Measurements from ENCODE around the gene SKI. TPM values are rescaled to one million over a fixed set of nuclear protein-coding genes. Genes with fewer than 3 reads are reported as not detected.

Gene SKI
- polyA plus RNA-seq, 3 donors: 0.20 to 6.6 (median 0.25) TPM

GRCh38 chr1:2356401-2356800 is 128.3 kb downstream of the SKI start:
- H3K4me3 Mint-ChIP-seq: no peak overlapping the region
- DNase-seq: no peak
- Histone ChIP-seq H3K4me2 (replicated peaks; ENCODE audit: extremely low read depth, low read length, poor library complexity, severe bottlenecking) (no peak overlapping the region), H3K4me3 (replicated peaks in 1 of 3; ENCODE audit: low read depth in 2 of 3, low read length in 3 of 3) (no peak overlapping the region), H3K4me1 (ENCODE audit: control insufficient read depth in 1 of 2, insufficient read depth in 2 of 2, low read length in 2 of 2) (peaks cover 0 to 3% of the 10 kb centered on the region in 2 donors), H3K27ac (ENCODE audit: low read depth in 1 of 2, low read length in 2 of 2) (no peak overlapping the region), H3K36me3 (replicated peaks in 1 of 2; ENCODE audit: control insufficient read depth in 1 of 2, insufficient read depth in 2 of 2, low read length in 2 of 2) (no peaks in the 10 kb centered on the region), H4K20me1 (ENCODE audit: insufficient read depth, low read length) (no peaks in the 10 kb centered on the region), H2AFZ (ENCODE audit: insufficient read depth, low read depth, low read length, poor library complexity, severe bottlenecking) (no peak overlapping the region), H3K9me3 (replicated peaks in 1 of 2; ENCODE audit: control insufficient read depth in 1 of 2, insufficient read depth in 1 of 2, low read length in 2 of 2) (no peaks in the 10 kb centered on the region), H3K9ac (ENCODE audit: insufficient read depth, low read length, poor library complexity, severe bottlenecking) (no peak overlapping the region), H3K79me2 (ENCODE audit: insufficient read depth, low read length) (no peaks in the 10 kb centered on the region), H3K27me3 (ENCODE audit: control insufficient read depth in 2 of 2, insufficient read depth in 2 of 2, low read length in 2 of 2) (no peaks in the 10 kb centered on the region)
- H3K4me1 Mint-ChIP-seq: peaks cover 8% of the 10 kb centered on the region
- 98% methylated on average over 15 of the region's 15 CpGs for WGBS (ENCODE audit: insufficient coverage)
- intact Hi-C loops (cut with micrococcal nuclease): no loop called here
- peaks cover 0 to 2% (median 0%) of the 10 kb centered on the region in 7 donors for H3K9me3 Mint-ChIP-seq
- TF ChIP-seq CTCF (IDR thresholded peaks at IDR 0.05): no peak
- H3K36me3 Mint-ChIP-seq: no peaks in the 10 kb centered on the region
- H3K27me3 Mint-ChIP-seq (ENCODE audit: low read depth in 3 of 3): peaks cover 4 to 8% (median 5%) of the 10 kb centered on the region in 3 donors
- no peak overlapping the region for H3K27ac Mint-ChIP-seq

GRCh38 chr1:2356911-2357845 is 129.1 kb downstream of the SKI start:
- no peaks in the 10 kb centered on the region for H3K9me3 ChIP-seq (replicated peaks in 1 of 2; ENCODE audit: control insufficient read depth in 1 of 2, insufficient read depth in 1 of 2, low read length in 2 of 2)
- no peaks in the 10 kb centered on the region for H4K20me1 ChIP-seq (ENCODE audit: insufficient read depth, low read length)
- peaks cover 4 to 8% (median 5%) of the 10 kb centered on the region in 3 donors for H3K27me3 Mint-ChIP-seq (ENCODE audit: low read depth in 3 of 3)
- no peak overlapping the region for H3K27ac ChIP-seq (ENCODE audit: low read depth in 1 of 2, low read length in 2 of 2)
- H3K4me2 ChIP-seq (replicated peaks; ENCODE audit: extremely low read depth, low read length, poor library complexity, severe bottlenecking): no peak overlapping the region
- H3K9me3 Mint-ChIP-seq: peaks cover 0 to 3% (median 0%) of the 10 kb centered on the region in 7 donors
- no peak for DNase-seq
- H3K4me1 Mint-ChIP-seq: peaks cover 8% of the 10 kb centered on the region
- WGBS (ENCODE audit: insufficient coverage): 91% methylated on average over 30 of the region's 37 CpGs
- no peak overlapping the region for H3K4me3 Mint-ChIP-seq
- H3K9ac ChIP-seq (ENCODE audit: insufficient read depth, low read length, poor library complexity, severe bottlenecking): no peak overlapping the region
- no peak overlapping the region for H2AFZ ChIP-seq (ENCODE audit: insufficient read depth, low read depth, low read length, poor library complexity, severe bottlenecking)
- H3K79me2 ChIP-seq (ENCODE audit: insufficient read depth, low read length): no peaks in the 10 kb centered on the region
- H3K4me1 ChIP-seq (ENCODE audit: control insufficient read depth in 1 of 2, insufficient read depth in 2 of 2, low read length in 2 of 2): peaks cover 0 to 3% of the 10 kb centered on the region in 2 donors
- no peak for TF ChIP-seq CTCF (IDR thresholded peaks at IDR 0.05)
- no peaks in the 10 kb centered on the region for H3K36me3 ChIP-seq (replicated peaks in 1 of 2; ENCODE audit: control insufficient read depth in 1 of 2, insufficient read depth in 2 of 2, low read length in 2 of 2)
- no peak overlapping the region for H3K4me3 ChIP-seq (replicated peaks in 1 of 3; ENCODE audit: low read depth in 2 of 3, low read length in 3 of 3)
- no peaks in the 10 kb centered on the region for H3K36me3 Mint-ChIP-seq
- H3K27ac Mint-ChIP-seq: peak overlapping the region in 1 of 7 donors; percentile 40
- no peaks in the 10 kb centered on the region for H3K27me3 ChIP-seq (ENCODE audit: control insufficient read depth in 2 of 2, insufficient read depth in 2 of 2, low read length in 2 of 2)
- intact Hi-C loops (cut with micrococcal nuclease): no loop called here

All from CD14-positive monocyte (primary cell).